H9 (cell line): ENCODE measurements around the gene FBP2. TPM values are rescaled to one million over a fixed set of nuclear protein-coding genes. Genes with fewer than 3 reads are reported as not detected.

ENCODE experiments used
- DNase-seq: peaks from one replicate; pipeline ENCODE4 v3.0.0-alpha.2; 2017
- H2AFZ ChIP-seq: one replicate; pipeline ENCODE4 v1.6.1; 2013; ENCODE audit warnings: mild to moderate bottlenecking, low read length, control low read depth, moderate library complexity
- H2AK5ac ChIP-seq: 2 replicates; pipeline ENCODE4 v1.6.1; 2013; ENCODE audit warnings: low read length, control low read depth, mixed read lengths; ENCODE audit not compliant: insufficient read length
- H2BK120ac ChIP-seq: one replicate; pipeline ENCODE4 v1.6.1; 2013; ENCODE audit warnings: low read depth, mild to moderate bottlenecking, low read length, control low read depth, inconsistent platforms; ENCODE audit not compliant: poor library complexity, severe bottlenecking
- H2BK12ac ChIP-seq: 2 replicates; pipeline ENCODE4 v1.6.1; 2013; ENCODE audit warnings: low read length, control low read depth, mixed read lengths, low read depth; ENCODE audit not compliant: insufficient read length
- H2BK15ac ChIP-seq: 2 replicates; pipeline ENCODE4 v1.6.1; 2013; ENCODE audit warnings: low read depth, low read length, control low read depth
- H2BK20ac ChIP-seq: one replicate; pipeline ENCODE4 v1.6.1; 2013; ENCODE audit warnings: low read depth, mild to moderate bottlenecking, low read length, control low read depth, inconsistent platforms; ENCODE audit not compliant: poor library complexity, severe bottlenecking
- H2BK5ac ChIP-seq: 2 replicates; pipeline ENCODE4 v1.6.1; 2013; ENCODE audit warnings: low read length, control low read depth, mixed read lengths; ENCODE audit not compliant: insufficient read length
- H3K14ac ChIP-seq: 2 replicates; pipeline ENCODE4 v1.6.1; 2013; ENCODE audit warnings: low read length, control low read depth; ENCODE audit not compliant: insufficient read depth
- H3K18ac ChIP-seq: 2 replicates; pipeline ENCODE4 v1.6.1; 2013; ENCODE audit warnings: low read depth, mild to moderate bottlenecking, mixed read lengths, low read length, control low read depth; ENCODE audit not compliant: insufficient read length
- H3K23ac ChIP-seq: 2 replicates; pipeline ENCODE4 v1.6.1; 2013; ENCODE audit warnings: low read length, control low read depth, mixed read lengths, low read depth; ENCODE audit not compliant: insufficient read length
- H3K23me2 ChIP-seq: 2 replicates; pipeline ENCODE4 v1.6.1; 2013; ENCODE audit warnings: low read depth, mild to moderate bottlenecking, mixed read lengths, low read length, control low read depth; ENCODE audit not compliant: insufficient read length, poor library complexity, severe bottlenecking
- H3K27ac ChIP-seq: 2 replicates; pipeline ENCODE4 v1.5.1; 2013; ENCODE audit warnings: low read length, control low read depth, mixed read lengths, low read depth; ENCODE audit not compliant: insufficient read length
- H3K27me3 ChIP-seq: 2 replicates; pipeline ENCODE4 v1.6.1; 2013; ENCODE audit warnings: low read length, control low read depth, inconsistent platforms; ENCODE audit not compliant: insufficient read depth
- H3K4ac ChIP-seq: 2 replicates; pipeline ENCODE4 v1.6.1; 2013; ENCODE audit warnings: low read depth, mild to moderate bottlenecking, control low read depth, inconsistent platforms, low read length, moderate library complexity
- H3K4me1 ChIP-seq: 2 replicates; pipeline ENCODE4 v1.6.1; 2013; ENCODE audit warnings: low read length, control low read depth, inconsistent platforms; ENCODE audit not compliant: insufficient read depth
- H3K4me2 ChIP-seq: 2 replicates; pipeline ENCODE4 v1.6.1; 2013; ENCODE audit warnings: low read length, control low read depth, mixed read lengths; ENCODE audit not compliant: insufficient read length, insufficient read depth
- H3K56ac ChIP-seq: 2 replicates; pipeline ENCODE4 v1.6.1; 2013; ENCODE audit warnings: low read depth, mild to moderate bottlenecking, mixed read lengths, low read length, control low read depth; ENCODE audit not compliant: insufficient read length
- H3K79me1 ChIP-seq: 2 replicates; pipeline ENCODE4 v1.6.1; 2013; ENCODE audit warnings: low read depth, mild to moderate bottlenecking, moderate library complexity, low read length, control low read depth, inconsistent platforms; ENCODE audit not compliant: insufficient read depth, poor library complexity, severe bottlenecking
- H3K79me2 ChIP-seq: 2 replicates; pipeline ENCODE4 v1.6.1; 2013; ENCODE audit warnings: low read length, control low read depth, inconsistent platforms; ENCODE audit not compliant: insufficient read depth
- H3K9ac ChIP-seq: 2 replicates; pipeline ENCODE4 v1.6.1; 2013; ENCODE audit warnings: low read length, control low read depth, mixed read lengths; ENCODE audit not compliant: insufficient read length; ENCODE audit errors: extremely low read depth
- H3K9me3 ChIP-seq: one replicate; pipeline ENCODE4 v1.6.1; 2013; ENCODE audit warnings: low read depth, low read length, inconsistent platforms; ENCODE audit not compliant: control insufficient read depth
- H3T11ph ChIP-seq: one replicate; pipeline ENCODE4 v1.6.1; 2013; ENCODE audit warnings: mild to moderate bottlenecking, low read length, control low read depth, inconsistent platforms
- H4K20me1 ChIP-seq: one replicate; pipeline ENCODE4 v1.6.1; 2013; ENCODE audit not compliant: control insufficient read depth, insufficient read length, insufficient read depth
- H4K5ac ChIP-seq: 2 replicates; pipeline ENCODE4 v1.6.1; 2013; ENCODE audit warnings: low read depth, mild to moderate bottlenecking, mixed read lengths, low read length, control low read depth; ENCODE audit not compliant: insufficient read length
- H4K8ac ChIP-seq: replicated peaks from 2 replicates; pipeline ENCODE4 v1.6.1; 2013; ENCODE audit warnings: low read length, control low read depth, mixed read lengths, low read depth; ENCODE audit not compliant: insufficient read length
- H4K91ac ChIP-seq: 2 replicates; pipeline ENCODE4 v1.6.1; 2013; ENCODE audit warnings: low read depth, mild to moderate bottlenecking, moderate library complexity, mixed read lengths, low read length, control low read depth; ENCODE audit not compliant: insufficient read length
- H3K27ac Mint-ChIP-seq, 3 experiments: 2 replicates in 2 of 3; 3 replicates in 1 of 3; pipeline ENCODE4 v1.8.0; 2020 to 2021; ENCODE audit warnings: mixed read lengths in 3 of 3, mild to moderate bottlenecking in 1 of 3, moderate library complexity in 1 of 3
- H3K27me3 Mint-ChIP-seq: 2 replicates; pipeline ENCODE4 v1.8.0; 2021; ENCODE audit warnings: low read depth, mild to moderate bottlenecking, moderate library complexity, mixed read lengths
- H3K36me3 Mint-ChIP-seq, 3 experiments: 2 replicates in 2 of 3; 3 replicates in 1 of 3; pipeline ENCODE4 v1.8.0; 2020 to 2021; ENCODE audit warnings: low read depth in 3 of 3, mixed read lengths in 3 of 3; ENCODE audit not compliant: insufficient read depth in 1 of 3
- H3K4me1 Mint-ChIP-seq, 2 experiments: 2 replicates each; pipeline ENCODE4 v1.8.0; 2020; ENCODE audit warnings: mixed read lengths in 2 of 2
- H3K4me3 Mint-ChIP-seq, 2 experiments: 2 replicates in 1 of 2; 3 replicates in 1 of 2; pipeline ENCODE4 v1.8.0; 2020 to 2021; ENCODE audit warnings: mild to moderate bottlenecking in 2 of 2, mixed read lengths in 2 of 2, moderate library complexity in 1 of 2
- H3K9me3 Mint-ChIP-seq, 2 experiments: 2 replicates in 1 of 2; 3 replicates in 1 of 2; pipeline ENCODE4 v1.8.0; 2020; ENCODE audit warnings: mild to moderate bottlenecking in 2 of 2, mixed read lengths in 2 of 2, moderate library complexity in 1 of 2
- CTCF ChIP-seq: fragments of 200-600 bp; sonication (generic); conservative IDR thresholded peaks from 3 replicates; pipeline ENCODE4 v1.8.0; 2021; ENCODE audit warnings: antibody characterized with exemption, mild to moderate bottlenecking
- WGBS: extraction: QIAGEN DNeasy Blood & Tissue Kit; methylation state at CpG from one replicate; pipeline ENCODE4 v1.1.7; 2013; ENCODE audit warnings: missing lambda C conversion rate, low lambda C conversion rate, mixed read lengths; ENCODE audit not compliant: insufficient read length; ENCODE audit errors: extremely low coverage; 5-methylcytosine and 5-hydroxymethylcytosine counted together
- total RNA-seq: library from RNA; stranded (reverse); gene quantifications from 2 replicates; pipeline ENCODE4 v1.2.1, GENCODE V29; 2021

Gene FBP2
- total RNA-seq, 1 experiment from 2014 or later: not detected

GRCh38 chr9:94557376-94557775, 36.2 kb downstream of the FBP2 start:
- H3K79me1 ChIP-seq: no peaks in the 10 kb centered on the region
- no peaks in the 10 kb centered on the region for H3K79me2 ChIP-seq
- no peak overlapping the region for H4K91ac ChIP-seq
- no peaks in the 10 kb centered on the region for H3K9me3 ChIP-seq
- no peak for DNase-seq
- no peak overlapping the region for H3K9ac ChIP-seq
- H2AK5ac ChIP-seq: no peak overlapping the region
- H3K4ac ChIP-seq: no peak overlapping the region
- no CpG with 5 or more reads among the region's 4 CpGs for WGBS
- no peak overlapping the region for H2BK12ac ChIP-seq
- H4K8ac ChIP-seq: no peak overlapping the region
- H2BK120ac ChIP-seq: no peak overlapping the region
- Mint-ChIP-seq H3K27ac (no peak overlapping the region), H3K27me3 (no peaks in the 10 kb centered on the region; the same call in none of the 2 replicates), H3K4me3 (no peak overlapping the region), H3K4me1 (peaks cover 4 to 12% of the 10 kb centered on the region in 2 experiments; a peak in 3 of 4 replicates), H3K9me3 (no peaks in the 10 kb centered on the region), H3K36me3 (peaks cover 5 to 24% (median 16%) of the 10 kb centered on the region in 3 experiments; a peak in 6 of 7 replicates)
- H4K5ac ChIP-seq: no peak overlapping the region
- H2AFZ ChIP-seq: no peak overlapping the region
- no peak overlapping the region for H3K56ac ChIP-seq
- no peak for TF ChIP-seq CTCF
- H2BK15ac ChIP-seq: no peak overlapping the region
- no peaks in the 10 kb centered on the region for H4K20me1 ChIP-seq
- no peak overlapping the region for H3K27ac ChIP-seq
- H2BK20ac ChIP-seq: no peak overlapping the region
- H3K4me2 ChIP-seq: no peak overlapping the region
- H3K23ac ChIP-seq: no peak overlapping the region
- H2BK5ac ChIP-seq: no peak overlapping the region
- H3K27me3 ChIP-seq: no peaks in the 10 kb centered on the region
- no peak overlapping the region for H3K14ac ChIP-seq
- H3T11ph ChIP-seq: no peak overlapping the region
- H3K23me2 ChIP-seq: peaks cover 8% of the 10 kb centered on the region
- no peaks in the 10 kb centered on the region for H3K4me1 ChIP-seq
- no peak overlapping the region for H3K18ac ChIP-seq
